Psoas muscle (tissue), 8 donors: Measurements from ENCODE around the gene KRTAP7-1. TPM values are rescaled to one million over a fixed set of nuclear protein-coding genes. Genes with fewer than 3 reads are reported as not detected.

Source experiments
- ATAC-seq, 4 donors: fragments of 200-7000 bp; cut with Tn5 transposase; one replicate each; pipeline ENCODE4 v1.9.1; 2020; ENCODE audit warnings: moderate library complexity in 3 of 4, mild to moderate bottlenecking in 2 of 4
- DNase-seq, 2 donors: peaks; one replicate each; pipeline ENCODE4 v3.0.0-alpha.2; 2020
- H3K27ac ChIP-seq: fragments of 200-600 bp; one replicate; pipeline ENCODE4 v1.8.0; 2022
- H3K27me3 ChIP-seq, 3 donors: fragments of 200-600 bp in 1 of 3; one replicate each; pipeline versions ENCODE4 v1.6.1 to v1.8.0; 2013 to 2022; ENCODE audit warnings: low read length in 2 of 3, mild to moderate bottlenecking in 2 of 3, moderate library complexity in 1 of 3; ENCODE audit not compliant: insufficient read depth in 3 of 3
- H3K36me3 ChIP-seq, 2 donors: fragments of 200-600 bp in 1 of 2; one replicate each; pipeline versions ENCODE4 v1.6.1 to v1.8.0; 2013 to 2022; ENCODE audit warnings: low read depth in 1 of 2, mild to moderate bottlenecking in 1 of 2, moderate library complexity in 1 of 2; ENCODE audit not compliant: insufficient read depth in 1 of 2
- H3K4me1 ChIP-seq: fragments of 200-600 bp; one replicate; pipeline ENCODE4 v1.8.0; 2022
- H3K4me3 ChIP-seq: fragments of 200-600 bp; one replicate; pipeline ENCODE4 v1.8.0; 2022; ENCODE audit warnings: mild to moderate bottlenecking
- H3K9me3 ChIP-seq: fragments of 200-600 bp; one replicate; pipeline ENCODE4 v1.8.0; 2022
- CTCF ChIP-seq: fragments of 200-600 bp; IDR thresholded peaks from one replicate; pipeline ENCODE4 v1.8.0; 2022; ENCODE audit warnings: antibody characterized with exemption
- WGBS, 3 donors: extraction: QIAGEN DNeasy Blood & Tissue Kit; methylation state at CpG; one replicate each; pipeline versions ENCODE4 v1.1.6 to v1.1.7; 2013; 5-methylcytosine and 5-hydroxymethylcytosine counted together
- intact Hi-C, 2 donors: fragments of 100-400 bp; cut with DNase I; formaldehyde crosslinking; loops; one replicate each; pipeline versions ENCODE4 v1.11.0 to v1.14.2; 2022
- polyA plus RNA-seq, 3 donors: library from polyadenylated mRNA; stranded (reverse); fragments of 200-250 nt; gene quantifications; one replicate each; pipeline ENCODE4 v1.2.3, GENCODE V29; 2013
- total RNA-seq, 4 donors: library from RNA; stranded (reverse); fragmentation: NEBNext Ultra II Directional in 2 of 4; extraction: Animal tissue kit (Norgen Biotek cat#: 25700) in 2 of 4; gene quantifications; one replicate each; pipeline versions ENCODE4 v1.2.1 to v1.2.4, GENCODE V29; 2021 to 2023
- donor health status: healthy with polysubstance abuse.
- donor health status: DM: no; HTN: no; CAD: no; lungs with moderate emphysema.
- donor health status: Bipolar disorder and iron deficiency.
- donor health status: healthy.
- donor health status: DM: yes; HTN: yes; CAD: no.
- donor health status: DM: no; HTN: no; CAD: no.
- donor health status: DM: no; HTN: no; CAD: no.
- donor health status: DM: yes; HTN: yes; CAD: no.

The KRTAP7-1 gene
- total and polyA plus RNA-seq, 7 donors = not detected

GRCh38 chr21:30839304-30839703, 9.7 kb upstream of the KRTAP7-1 start:
- H3K4me3 ChIP-seq = no peak overlapping the region
- ATAC-seq = no peak
- H3K36me3 ChIP-seq = no peaks in the 10 kb centered on the region
- no peak for TF ChIP-seq CTCF
- no peak for DNase-seq
- intact Hi-C loops = no loop called here
- 32 to 34% (median 32%) methylated on average over 5 of the region's 5 CpGs for WGBS, 3 donors
- no peaks in the 10 kb centered on the region for H3K27me3 ChIP-seq
- no peak overlapping the region for H3K27ac ChIP-seq
- no peaks in the 10 kb centered on the region for H3K9me3 ChIP-seq
- no peaks in the 10 kb centered on the region for H3K4me1 ChIP-seq

GRCh38 chr21:30838536-30838935, 9.0 kb upstream of the KRTAP7-1 start:
- no peak overlapping the region for H3K27ac ChIP-seq
- H3K4me3 ChIP-seq = no peak overlapping the region
- H3K4me1 ChIP-seq = no peaks in the 10 kb centered on the region
- DNase-seq = no peak
- no peaks in the 10 kb centered on the region for H3K36me3 ChIP-seq
- no peak for ATAC-seq
- no peaks in the 10 kb centered on the region for H3K9me3 ChIP-seq
- TF ChIP-seq CTCF = no peak
- 86 to 88% (median 88%) methylated on average over 6 of the region's 6 CpGs for WGBS, 3 donors
- intact Hi-C loops = no loop called here
- H3K27me3 ChIP-seq = no peaks in the 10 kb centered on the region

GRCh38 chr21:30831194-30831765, 1.7 kb upstream of the KRTAP7-1 start:
- intact Hi-C loops = no loop called here
- no peak for ATAC-seq
- peaks cover 10% of the 10 kb centered on the region for H3K9me3 ChIP-seq
- no peak for DNase-seq
- no peaks in the 10 kb centered on the region for H3K27me3 ChIP-seq
- H3K4me3 ChIP-seq = no peak overlapping the region
- 40 to 42% (median 41%) methylated on average over 6 of the region's 6 CpGs for WGBS, 3 donors
- no peak overlapping the region for H3K27ac ChIP-seq
- peak; percentile 25 for TF ChIP-seq CTCF
- no peaks in the 10 kb centered on the region for H3K36me3 ChIP-seq
- H3K4me1 ChIP-seq = no peaks in the 10 kb centered on the region

GRCh38 chr21:30818837-30819610, 10.5 kb downstream of the KRTAP7-1 start:
- Histone ChIP-seq H3K36me3 (no peaks in the 10 kb centered on the region), H3K4me1 (no peaks in the 10 kb centered on the region), H3K9me3 (no peaks in the 10 kb centered on the region), H3K4me3 (no peak overlapping the region), H3K27me3 (no peaks in the 10 kb centered on the region), H3K27ac (no peak overlapping the region)
- intact Hi-C loops = no loop called here
- ATAC-seq (no peak), DNase-seq (no peak)
- TF ChIP-seq CTCF = no peak
- 29 to 37% (median 37%) methylated on average over 7 of the region's 7 CpGs for WGBS, 3 donors
